HL-60/S4 (cell line): ENCODE measurements around the gene PKD1L1.
"Not testable (repeated sequence)": the region's sequence is repeated elsewhere in the genome, so short reads cannot be mapped to it uniquely, and the experiment has no call there.

Source experiments
- in situ Hi-C: fragments of 300-500 bp; cut with MboI; formaldehyde crosslinking; loops from 2 replicates; pipeline ENCODE4 v1.14.3; 2022; ENCODE audit warnings: low sequenced_read_pairs

The PKD1L1 gene

DNA sequence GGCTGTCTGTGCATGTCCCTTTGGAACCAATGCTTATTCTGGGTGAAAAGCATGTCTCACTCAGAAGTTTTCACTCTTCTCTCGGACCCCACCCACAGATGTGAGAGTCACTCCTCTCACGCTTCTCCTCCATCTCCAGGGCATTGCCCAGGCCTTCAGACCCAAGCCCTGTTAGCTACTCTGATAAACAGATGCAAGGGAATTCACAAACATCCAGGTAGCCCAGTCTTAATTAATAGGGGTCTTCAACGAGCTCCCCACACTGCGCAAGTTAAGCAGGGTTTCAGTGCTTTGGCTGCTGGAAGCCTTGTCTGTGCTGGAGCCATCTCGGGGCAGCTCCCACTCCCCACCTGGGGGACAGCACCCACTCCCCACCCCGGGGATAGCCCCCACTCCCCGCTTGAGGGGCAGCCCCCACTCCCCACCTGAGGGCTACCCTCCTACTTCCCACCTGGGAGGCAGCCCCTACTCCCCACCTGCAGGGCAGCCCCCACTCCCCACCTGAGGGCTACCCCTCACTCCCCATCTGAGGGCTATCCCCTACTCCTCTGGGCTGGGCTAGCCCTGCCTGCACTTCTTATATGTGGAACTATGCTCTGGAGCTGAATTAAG is 8.7 kb downstream of the PKD1L1 start:
- in situ Hi-C loops: loop anchor here (10.0 kb wide), 1 partner anchor 175 kb away; no protein-coding TSS in a partner anchor

DNA sequence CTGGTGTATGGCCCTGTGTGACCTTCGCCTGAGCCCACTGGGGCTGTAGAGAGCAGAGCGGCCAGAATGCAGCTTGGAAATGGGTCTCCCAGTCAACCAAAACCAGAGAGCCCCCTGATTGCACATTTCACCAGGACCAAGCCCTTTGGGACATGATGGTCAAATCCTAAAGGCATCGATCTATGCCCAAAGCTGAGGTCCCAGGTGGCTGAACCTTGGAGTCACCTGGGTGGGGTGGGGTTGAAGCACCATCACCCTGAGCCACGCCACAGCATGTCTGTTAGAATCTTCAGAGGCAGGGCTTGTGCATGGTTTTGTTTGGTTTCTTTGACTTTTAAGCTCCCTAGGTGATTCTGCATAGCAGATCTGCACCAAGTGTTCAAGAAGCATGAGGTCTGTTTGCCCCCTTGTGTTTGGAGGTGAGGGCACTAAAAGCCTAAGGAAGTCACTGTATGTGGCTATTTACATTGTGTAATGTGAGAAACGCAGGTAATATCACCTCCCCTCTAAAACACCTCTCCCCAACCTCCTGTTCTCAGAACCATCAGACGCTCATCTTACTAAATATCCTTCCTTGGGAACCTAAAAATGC is 9.6 kb downstream of the PKD1L1 start:
- in situ Hi-C loops: no loop called here

DNA sequence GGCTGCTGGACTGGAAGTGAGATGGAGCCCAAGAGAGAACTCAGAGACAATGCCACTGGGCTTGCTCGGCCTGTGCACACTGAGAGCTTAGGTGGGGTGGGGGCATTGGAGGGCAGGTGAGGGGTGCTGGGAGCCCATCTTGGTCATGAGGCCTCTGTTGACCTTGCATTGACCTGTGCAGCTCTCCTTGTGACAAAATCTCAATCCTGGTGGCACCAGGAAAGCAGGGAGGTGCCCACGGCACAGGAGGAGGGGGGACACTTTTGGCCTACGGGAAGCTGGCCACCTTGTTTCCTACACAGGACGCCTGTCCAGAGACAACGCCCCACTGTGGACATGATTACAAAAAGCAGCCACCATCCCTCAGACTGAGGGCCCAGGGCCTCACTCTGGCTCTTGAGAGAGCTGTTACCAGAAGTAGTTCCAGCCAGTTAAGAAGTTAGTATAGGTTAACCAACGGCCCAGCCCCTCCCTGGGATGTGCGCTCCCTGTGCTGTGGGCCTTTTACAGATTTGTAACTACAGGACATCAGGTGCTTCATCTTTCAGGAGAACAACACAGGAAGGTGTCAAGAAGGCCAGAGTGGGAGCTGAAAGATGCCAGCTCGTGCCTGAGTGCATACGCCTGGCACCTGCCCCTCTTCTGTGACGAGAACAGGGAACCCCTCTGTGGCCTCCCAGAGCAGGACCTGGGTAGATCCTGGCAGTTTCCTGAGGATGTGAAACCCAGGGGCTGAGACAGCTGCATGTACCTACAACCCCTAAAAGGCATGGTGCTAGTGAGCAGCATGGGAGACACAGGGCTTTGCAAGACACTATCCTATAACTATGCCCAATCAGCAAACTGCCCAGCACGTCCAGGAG is 10.3 kb downstream of the PKD1L1 start:
- in situ Hi-C loops: no loop called here

DNA sequence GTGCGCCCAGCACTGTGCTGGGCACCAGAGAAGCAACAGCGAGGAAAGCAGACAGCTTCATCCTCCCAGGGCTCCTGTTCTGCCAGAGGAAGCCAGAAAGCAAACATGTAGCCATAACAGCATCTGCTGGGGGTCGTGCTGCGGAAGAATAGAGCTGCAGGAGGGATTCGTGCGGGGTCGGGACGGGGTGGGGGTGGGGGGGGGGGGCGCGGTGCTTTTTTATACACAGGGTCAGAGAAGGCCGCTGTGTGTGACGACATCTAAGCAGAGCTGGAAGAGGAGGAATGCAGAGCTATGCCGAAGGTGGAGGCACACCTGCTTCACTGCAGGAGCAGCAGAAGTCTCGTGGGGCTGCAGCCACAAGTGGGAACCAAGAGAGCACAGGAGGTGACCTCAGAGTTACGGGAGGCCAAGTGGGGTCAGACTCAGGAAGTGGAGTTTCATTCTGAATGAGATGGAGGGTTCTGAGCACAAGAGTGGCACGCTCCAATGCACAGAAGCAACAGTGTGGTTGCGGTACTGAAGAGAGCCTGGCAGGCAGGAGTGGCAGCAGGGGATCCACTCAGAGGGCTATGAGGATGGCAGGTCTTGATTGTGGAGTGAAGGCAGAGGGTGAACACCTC is 11.1 kb downstream of the PKD1L1 start:
- in situ Hi-C loops: no loop called here

DNA sequence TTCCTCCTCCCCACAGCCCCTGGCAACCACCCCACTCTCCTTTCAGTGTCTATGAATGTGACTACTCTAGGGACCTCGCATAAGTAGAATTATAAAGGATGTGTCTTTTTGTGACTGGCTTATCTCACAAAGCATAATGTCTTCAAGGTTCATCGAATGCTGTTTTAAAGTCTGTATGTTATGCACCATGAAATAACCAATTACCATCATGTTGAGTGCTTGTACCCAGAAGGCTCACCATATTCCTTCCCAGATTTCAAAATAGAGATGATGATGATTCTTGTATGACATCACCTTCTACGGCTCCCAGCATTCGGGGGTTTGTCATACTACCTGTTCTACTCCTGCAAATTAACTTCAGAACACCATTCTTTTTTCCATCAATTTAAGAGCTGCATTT is 11.9 kb downstream of the PKD1L1 start:
- in situ Hi-C loops: no loop called here

DNA sequence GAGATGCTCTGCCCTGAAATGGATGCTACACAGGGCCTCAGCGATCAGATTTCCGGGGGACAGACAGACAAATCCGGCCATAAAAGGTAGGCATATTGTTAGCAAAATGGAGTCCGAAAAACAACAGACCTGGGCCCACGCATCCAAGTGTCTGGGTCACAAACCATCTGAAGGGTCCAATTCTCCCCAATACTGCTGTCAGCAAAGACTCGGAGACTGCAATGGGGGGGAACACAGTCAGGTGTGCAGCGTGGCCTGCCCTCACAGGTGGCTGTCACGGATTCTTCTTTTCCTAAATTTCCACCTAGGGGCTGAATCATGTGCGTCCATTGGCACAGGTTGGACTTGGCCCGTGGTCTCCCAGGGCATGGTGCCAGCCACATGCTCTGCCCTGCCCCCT is 12.9 kb downstream of the PKD1L1 start:
- in situ Hi-C loops: no loop called here

DNA sequence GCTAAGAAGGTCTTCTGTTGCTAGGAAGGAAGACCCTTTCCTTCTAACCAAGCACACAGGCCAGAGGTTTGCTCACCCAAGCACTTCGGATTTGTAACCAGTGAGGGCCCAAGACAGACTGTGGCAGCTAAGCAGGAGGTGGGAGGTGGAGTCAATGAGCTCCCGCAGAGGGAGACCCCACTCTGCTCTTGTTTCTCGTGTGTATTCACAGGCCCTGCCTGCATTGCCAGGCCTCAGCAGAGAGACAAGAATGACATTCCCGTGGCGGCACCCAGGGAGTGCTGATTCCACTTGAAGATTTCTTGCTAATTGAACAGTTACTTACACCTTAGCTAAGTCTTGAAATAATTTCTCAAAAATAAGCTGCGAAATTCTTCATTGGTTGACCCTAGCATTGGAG is 13.4 kb downstream of the PKD1L1 start:
- in situ Hi-C loops: no loop called here

DNA sequence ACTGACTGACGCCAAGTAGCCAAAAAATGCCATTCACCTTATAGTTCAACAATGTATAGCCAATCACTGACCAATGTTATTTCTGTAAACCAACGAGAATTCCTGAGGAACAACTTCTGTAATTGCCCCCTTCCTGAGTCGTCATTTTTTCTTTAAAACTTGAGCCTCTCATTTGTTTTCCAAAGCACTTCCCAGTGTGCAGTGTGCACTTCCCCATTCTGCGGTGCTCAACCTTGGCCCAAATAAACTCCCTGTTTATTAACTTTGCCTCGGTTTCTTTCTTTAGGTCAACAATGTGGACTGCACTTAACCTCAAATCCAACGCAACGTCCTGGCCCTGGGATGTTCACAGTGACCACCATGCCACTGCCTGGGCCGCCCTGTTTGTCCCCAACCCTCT is 15.1 kb downstream of the PKD1L1 start:
- in situ Hi-C loops: no loop called here

DNA sequence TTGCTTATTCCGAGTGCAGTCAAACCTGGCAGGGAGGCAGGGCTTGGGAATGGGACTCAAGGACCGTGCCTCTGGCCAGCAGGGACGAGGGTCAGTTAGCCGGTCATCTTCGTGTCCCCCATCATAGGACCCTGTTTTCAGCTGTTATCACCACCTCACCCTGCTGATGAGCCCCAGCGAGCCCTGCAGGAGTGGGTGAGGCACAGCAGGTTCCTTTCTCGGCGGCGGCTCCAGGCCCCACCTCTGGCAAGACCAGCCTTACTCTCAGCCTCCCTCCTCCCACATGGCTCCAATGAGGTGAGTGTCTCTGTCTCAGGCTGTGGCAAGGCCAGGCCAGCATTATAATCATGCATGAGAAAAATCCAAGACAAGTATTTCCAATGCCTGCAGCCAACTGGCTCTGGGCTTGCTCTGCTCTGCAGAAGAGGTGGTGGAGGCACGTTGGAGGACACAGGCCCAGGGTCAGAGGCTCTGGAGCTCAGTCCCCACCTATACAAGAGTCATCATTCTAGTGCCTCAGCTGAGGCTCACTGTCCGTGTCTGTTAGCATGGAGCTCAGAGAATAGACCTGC is 15.7 kb downstream of the PKD1L1 start:
- in situ Hi-C loops: no loop called here

DNA sequence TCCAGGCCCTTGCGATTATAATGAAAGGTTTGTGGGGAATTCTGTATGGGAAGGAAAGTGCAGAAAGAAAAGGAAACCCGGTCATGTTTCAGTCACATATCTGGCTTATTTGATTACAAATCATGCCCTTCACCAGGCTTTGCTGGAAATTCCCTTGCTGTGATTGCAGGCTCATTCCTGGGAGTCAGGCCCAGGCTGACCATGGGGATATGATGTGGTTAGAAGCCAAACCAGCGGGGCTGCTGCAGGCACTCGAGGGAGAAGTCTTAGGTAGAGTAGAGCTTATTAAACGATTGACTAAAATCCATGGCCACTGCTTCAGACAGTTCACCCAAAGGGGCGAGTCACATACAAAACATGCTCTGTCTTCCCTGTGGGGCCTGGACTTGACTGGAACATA is 16.2 kb downstream of the PKD1L1 start:
- in situ Hi-C loops: no loop called here

DNA sequence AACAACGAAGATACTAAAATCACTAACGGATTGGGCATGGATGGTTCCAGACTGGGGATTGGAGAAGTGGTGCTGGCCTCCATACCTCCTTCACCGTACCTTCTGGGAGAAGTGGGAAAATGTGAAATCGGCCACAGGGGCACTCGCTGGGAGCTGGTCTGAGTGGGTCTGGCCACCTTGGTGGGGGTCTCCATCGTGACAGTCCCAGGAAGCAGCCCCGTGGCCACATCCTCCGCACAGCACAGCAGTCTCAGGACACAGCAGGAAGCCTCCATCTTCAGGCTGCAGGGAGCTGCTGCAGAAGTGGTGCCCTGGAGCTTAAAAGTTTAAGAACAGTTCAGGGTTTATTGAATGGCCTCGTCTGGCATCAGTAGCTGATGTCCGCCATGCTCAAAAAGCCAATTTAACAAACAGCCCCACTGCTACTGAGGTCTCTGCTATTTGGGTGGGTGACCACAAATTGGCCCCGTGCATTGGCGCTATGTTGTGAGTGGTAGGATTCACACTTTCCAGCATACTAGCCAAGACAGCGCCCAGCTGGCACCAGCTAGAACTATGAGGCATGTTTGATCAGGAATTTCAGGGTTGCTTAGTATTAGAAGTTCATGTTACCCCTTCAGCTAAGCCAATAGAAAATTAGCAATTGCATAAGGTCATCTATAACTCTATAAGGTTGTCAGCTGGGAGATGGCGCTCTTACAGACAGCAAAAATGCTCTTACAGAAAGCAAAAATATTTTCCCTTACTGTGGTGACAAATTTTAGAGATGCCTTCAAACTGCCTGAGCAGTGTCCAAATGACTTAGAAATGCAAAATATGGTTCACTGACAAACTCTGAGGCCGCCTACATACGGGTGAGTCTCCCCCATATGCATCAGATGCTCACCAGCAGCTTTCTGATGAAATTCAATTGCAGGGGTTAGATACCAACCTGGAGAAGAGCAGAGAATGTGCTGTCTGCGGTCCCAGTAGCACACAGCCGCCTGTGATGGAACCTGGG is 17.0 kb downstream of the PKD1L1 start:
- in situ Hi-C loops: no loop called here

DNA sequence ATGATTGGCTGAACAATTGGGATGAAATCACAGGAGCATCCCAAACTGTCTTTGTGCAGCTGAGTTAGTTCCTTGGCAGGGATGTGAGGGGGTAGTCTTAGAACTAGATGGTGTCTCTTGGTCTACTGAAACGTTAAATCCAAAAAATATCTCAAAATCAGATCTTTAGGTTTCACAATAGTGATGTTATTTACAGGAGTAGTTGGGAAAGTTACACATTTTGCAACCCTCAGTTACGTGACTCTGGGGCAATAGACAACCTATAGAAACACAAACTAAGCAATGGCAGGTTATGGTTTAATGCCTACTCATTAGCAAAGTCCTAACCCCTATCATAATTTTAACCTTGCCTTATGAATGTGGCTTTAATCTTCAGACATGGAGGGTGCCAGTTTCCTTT is 24.0 kb downstream of the PKD1L1 start:
- in situ Hi-C loops: no loop called here

DNA sequence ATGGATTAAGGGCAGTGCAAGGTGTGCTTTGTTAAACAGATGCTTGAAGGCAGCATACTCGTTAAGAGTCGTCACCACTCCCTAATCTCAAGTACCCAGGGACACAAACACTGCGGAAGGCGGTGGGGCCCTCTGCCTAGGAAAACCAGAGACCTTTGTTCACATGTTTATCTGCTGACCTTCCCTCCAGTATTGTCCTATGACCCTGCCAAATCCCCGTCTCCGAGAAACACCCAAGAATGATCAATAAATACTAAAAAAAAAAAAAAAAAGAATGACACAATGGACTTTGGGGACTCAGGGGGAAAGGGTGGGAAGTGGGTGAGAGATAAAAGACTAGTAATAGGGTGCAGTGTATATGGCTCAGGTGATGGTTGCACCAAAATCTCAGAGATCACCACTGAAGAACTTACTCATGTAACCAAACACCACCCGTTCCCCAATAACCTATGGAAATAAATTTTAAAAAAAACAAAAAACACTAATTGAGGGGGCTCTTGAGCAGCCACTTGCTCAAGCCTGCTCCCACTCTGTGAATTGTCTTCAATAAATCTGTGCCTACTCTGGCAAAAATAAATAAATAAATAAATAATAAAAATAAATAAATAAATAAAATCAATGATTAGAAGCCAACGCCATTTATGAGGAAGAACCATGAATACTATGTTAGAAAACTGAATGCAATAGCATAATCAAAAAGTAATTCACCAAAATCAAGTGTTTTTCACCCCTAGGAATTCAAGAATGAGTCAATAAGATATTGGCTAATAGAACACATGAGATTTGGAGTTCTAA is 25.0 kb downstream of the PKD1L1 start:
- in situ Hi-C loops: not testable (repeated sequence)

DNA sequence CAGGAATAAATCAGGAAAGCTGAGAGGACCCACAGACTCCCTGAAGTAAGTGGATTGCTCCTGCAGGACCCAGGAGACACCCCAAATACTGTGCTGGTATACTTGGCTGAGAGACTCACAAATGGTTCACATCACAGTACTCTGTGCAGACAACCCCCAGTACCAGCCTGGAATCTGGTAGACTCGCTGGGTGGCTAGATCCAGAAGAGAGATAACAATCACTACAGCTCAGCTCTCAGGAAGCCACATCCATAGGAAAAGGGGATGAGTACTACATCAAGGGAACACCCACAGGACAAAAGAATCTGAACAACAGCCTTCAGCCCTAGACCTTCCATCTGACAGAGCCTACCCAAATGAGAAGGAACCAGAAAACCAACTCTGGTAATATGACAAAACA is 31.8 kb downstream of the PKD1L1 start:
- in situ Hi-C loops: not testable (repeated sequence)

DNA sequence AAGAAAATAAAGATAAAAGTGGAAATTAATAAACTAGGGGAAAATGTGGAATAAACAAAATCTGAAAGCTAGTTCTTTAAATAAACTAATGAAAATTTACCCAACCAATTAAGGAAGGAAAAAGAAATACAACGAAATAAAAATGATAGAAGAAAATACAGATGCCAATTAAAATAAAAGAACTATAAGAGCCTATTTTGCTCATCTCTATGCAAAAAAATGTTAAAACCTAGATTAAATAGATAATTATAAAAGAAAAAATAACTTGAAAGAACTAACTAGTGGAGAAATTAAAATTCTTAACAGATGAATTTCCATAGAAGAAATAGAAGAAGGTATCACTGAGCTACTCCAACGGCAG is 32.7 kb downstream of the PKD1L1 start:
- in situ Hi-C loops: no loop called here

DNA sequence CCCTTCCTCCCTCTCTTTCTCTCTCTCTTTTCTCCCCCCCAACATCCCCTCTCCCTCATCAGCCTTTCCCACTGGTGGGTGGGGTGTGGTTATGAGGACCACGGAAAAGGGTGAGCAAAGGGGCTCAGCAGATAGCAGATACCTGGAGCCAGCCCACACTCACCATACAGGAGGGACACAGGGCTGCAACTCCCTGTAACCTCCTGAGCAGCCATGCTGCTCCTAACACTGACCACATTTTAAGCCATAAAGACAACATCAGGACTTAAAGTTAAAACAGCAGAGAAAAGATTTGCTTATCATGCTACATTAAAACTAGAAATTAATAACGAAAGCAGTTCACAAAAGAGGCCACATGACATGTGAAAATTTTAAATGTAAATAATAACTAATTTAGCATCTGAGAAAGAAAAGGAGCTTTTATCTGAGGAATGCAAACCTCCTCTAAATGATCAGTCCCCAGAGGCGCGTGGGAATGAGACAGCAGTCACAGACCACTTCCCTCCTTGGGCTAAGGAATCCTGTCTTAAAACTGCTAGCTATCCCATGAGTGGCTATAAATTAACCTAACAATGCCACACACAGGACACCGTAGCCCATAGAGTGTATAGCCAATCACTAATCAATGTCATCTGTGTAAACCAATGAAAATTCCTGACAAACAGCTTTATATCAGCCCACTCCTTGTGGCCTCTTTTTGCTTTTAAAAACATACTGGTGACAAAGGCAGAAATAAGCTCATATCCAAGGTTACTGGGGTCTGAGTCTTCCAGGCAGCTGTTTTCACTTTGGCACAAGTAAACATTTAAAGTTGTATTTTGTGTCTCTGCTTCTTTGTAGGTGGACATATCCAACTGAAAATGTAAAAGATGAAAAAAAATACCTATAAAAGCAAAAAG is 33.3 kb downstream of the PKD1L1 start:
- in situ Hi-C loops: no loop called here

DNA sequence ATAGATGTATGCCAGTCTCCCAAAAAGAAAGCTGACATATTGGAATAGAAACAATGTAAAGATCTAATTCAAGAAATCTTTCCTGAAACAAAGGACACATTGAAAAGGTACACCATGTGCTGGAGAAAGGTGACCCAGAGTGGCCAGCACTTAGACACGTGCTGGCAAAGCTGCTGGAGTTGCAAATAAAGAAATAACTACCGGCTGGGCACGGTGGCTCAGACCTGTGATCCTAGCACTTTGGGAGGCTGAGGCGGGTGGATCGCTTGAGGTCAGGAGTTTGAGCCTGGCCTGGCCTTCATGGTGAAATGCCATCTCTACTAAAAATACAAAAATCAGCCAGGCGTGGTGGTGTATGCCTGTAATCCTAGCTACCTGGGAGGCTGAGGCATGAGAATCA is 35.9 kb downstream of the PKD1L1 start:
- in situ Hi-C loops: no loop called here

DNA sequence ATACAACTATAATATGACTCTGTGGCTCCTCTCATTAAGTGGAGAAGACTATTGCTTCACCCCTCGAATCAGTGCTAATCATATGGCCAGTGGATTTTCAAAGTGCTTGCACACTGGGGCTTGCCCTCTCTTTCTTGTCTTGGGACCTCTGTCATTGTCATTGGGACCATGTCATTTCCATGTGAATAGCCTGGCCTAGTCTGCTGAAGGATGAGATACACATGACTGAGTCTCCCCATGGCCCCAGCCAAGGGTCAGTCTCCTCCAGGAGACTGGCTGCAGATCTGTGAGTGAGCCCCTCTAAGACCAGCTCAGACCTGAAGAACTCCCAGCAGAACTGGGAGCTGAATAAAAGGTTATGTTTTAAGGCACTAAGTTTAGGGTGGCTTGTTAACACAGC is 39.5 kb downstream of the PKD1L1 start:
- in situ Hi-C loops: no loop called here
